GM12872 (cell line): ENCODE measurements around the gene RYK.

Experiments
- TF ChIP-seq, protein P1 (sequence below): IDR thresholded peaks from 3 replicates; pipeline ENCODE4 v1.5.1; 2011; ENCODE audit warnings: low read depth, mild to moderate bottlenecking, low read length, moderate library complexity; ENCODE audit not compliant: insufficient read depth

RYK gene

GRCh38 chr3:134211797-134212196 lies 38.9 kb downstream of the RYK start:
- TF ChIP-seq, protein P1, sequence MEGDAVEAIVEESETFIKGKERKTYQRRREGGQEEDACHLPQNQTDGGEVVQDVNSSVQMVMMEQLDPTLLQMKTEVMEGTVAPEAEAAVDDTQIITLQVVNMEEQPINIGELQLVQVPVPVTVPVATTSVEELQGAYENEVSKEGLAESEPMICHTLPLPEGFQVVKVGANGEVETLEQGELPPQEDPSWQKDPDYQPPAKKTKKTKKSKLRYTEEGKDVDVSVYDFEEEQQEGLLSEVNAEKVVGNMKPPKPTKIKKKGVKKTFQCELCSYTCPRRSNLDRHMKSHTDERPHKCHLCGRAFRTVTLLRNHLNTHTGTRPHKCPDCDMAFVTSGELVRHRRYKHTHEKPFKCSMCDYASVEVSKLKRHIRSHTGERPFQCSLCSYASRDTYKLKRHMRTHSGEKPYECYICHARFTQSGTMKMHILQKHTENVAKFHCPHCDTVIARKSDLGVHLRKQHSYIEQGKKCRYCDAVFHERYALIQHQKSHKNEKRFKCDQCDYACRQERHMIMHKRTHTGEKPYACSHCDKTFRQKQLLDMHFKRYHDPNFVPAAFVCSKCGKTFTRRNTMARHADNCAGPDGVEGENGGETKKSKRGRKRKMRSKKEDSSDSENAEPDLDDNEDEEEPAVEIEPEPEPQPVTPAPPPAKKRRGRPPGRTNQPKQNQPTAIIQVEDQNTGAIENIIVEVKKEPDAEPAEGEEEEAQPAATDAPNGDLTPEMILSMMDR = peak; percentile 78

- TF ChIP-seq, protein P1 = no peak
Measured at GRCh38 chr3:134205451-134205850, 45.2 kb downstream of the RYK start.

GRCh38 chr3:134201201-134202130 lies 49.2 kb downstream of the RYK start:
- TF ChIP-seq, protein P1 = no peak

DNA sequence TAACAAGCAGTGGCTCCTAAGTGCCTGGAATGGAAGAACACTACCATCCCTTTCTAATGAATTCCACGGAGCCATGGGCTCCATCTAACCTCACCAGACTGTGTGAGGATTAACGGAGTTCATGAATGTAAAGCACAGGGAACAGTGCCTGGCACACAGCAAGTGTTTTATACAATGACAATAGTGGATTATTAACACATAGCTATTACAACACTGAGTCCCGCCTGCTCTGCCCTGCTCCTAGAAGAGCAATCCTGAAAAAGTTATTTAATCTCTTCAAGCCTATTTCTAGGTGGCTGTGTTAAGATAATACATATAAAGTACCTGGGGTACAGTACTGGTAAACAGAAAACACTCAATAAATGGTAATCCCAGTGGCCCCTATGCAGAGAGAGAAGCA lies 51.4 kb downstream of the RYK start:
- TF ChIP-seq, protein P1 = no peak

GRCh38 chr3:134198414-134198813 lies 52.2 kb downstream of the RYK start:
- TF ChIP-seq, protein P1 = no peak

- TF ChIP-seq, protein P1 = peak; percentile 76
Measured at GRCh38 chr3:134197681-134198261, 52.9 kb downstream of the RYK start.

- TF ChIP-seq, protein P1 = no peak
Measured at GRCh38 chr3:134194247-134194646, 56.4 kb downstream of the RYK start.
